Right lobe of liver (tissue), 6 donors: ENCODE measurements around the gene AP1G2. TPM values are rescaled to one million over a fixed set of nuclear protein-coding genes. Genes with fewer than 3 reads are reported as not detected.

Source experiments
- ATAC-seq, 4 donors: fragments of 200-7000 bp; cut with Tn5 transposase; one replicate each; pipeline ENCODE4 v1.9.1; 2020; ENCODE audit warnings: mild to moderate bottlenecking in 4 of 4, moderate library complexity in 4 of 4
- DNase-seq, 3 donors: peaks; one replicate each; pipeline ENCODE4 v3.0.0-alpha.2; 2020
- H3K27ac ChIP-seq, 3 donors: fragments of 200-600 bp; one replicate each; pipeline ENCODE4 v1.8.0; 2022
- H3K27me3 ChIP-seq, 2 donors: fragments of 200-600 bp; one replicate each; pipeline ENCODE4 v1.8.0; 2022
- H3K36me3 ChIP-seq, 4 donors: fragments of 200-600 bp; sonication (generic) in 1 of 4; one replicate each; pipeline versions ENCODE4 v1.5.1 to v1.8.0; 2017 to 2022; ENCODE audit warnings: control low read depth in 1 of 4
- H3K4me1 ChIP-seq, 4 donors: fragments of 200-600 bp; sonication (generic) in 1 of 4; one replicate each; pipeline versions ENCODE4 v1.5.1 to v1.8.0; 2017 to 2022; ENCODE audit warnings: control low read depth in 1 of 4
- H3K4me3 ChIP-seq, 3 donors: fragments of 200-600 bp; one replicate each; pipeline ENCODE4 v1.8.0; 2022
- H3K9me3 ChIP-seq, 4 donors: fragments of 200-600 bp; sonication (generic) in 1 of 4; one replicate each; pipeline versions ENCODE4 v1.5.1 to v1.8.0; 2017 to 2022; ENCODE audit warnings: control low read depth in 1 of 4
- POLR2A ChIP-seq: fragments of 450-650 bp; IDR thresholded peaks from one replicate; pipeline ENCODE4 v1.6.1; 2017; ENCODE audit warnings: antibody characterized with exemption, mild to moderate bottlenecking
- WGBS: methylation state at CpG from one replicate; pipeline ENCODE4 v1.1.6; 2018; ENCODE audit warnings: low coverage, low lambda C conversion rate; ENCODE audit not compliant: insufficient coverage; ENCODE audit errors: missing lambda C conversion rate; 5-methylcytosine and 5-hydroxymethylcytosine counted together
- intact Hi-C, 2 donors: fragments of 100-400 bp; cut with DNase I; formaldehyde crosslinking; loops; one replicate each; pipeline versions ENCODE4 v1.11.2 to v1.14.1; 2022
- total RNA-seq, 6 experiments: library from RNA; depleted of rRNA in 2 of 6; stranded (reverse); fragments of >200 nt in 2 of 6; fragmentation: NEBNext Ultra II Directional in 3 of 6; extraction: Animal tissue kit (Norgen Biotek cat#: 25700) in 3 of 6; gene quantifications; one replicate each; pipeline versions ENCODE4 v1.1.0 to v1.2.4, GENCODE V29; 2016 to 2023
- TF ChIP-seq, protein P1 (sequence below), 4 donors: fragments of 200-600 bp in 3 of 4; fragments of 450-650 bp in 1 of 4; IDR thresholded peaks; one replicate each; pipeline versions ENCODE4 v1.5.1 to v1.8.0; 2016 to 2022; ENCODE audit warnings: antibody characterized with exemption in 4 of 4, mild to moderate bottlenecking in 2 of 4
- donor health status: DM: no; HTN: yes; CAD: no.
- donor health status: DM: no; HTN: no; CAD: no.
- donor health status: DM: no; HTN: no; CAD: no.
- donor health status: DM: no; HTN: yes; CAD: no.
- donor health status: DM: no; HTN: yes; CAD: no.

Gene AP1G2
- total RNA-seq, 6 experiments from 2014 or later: 13.6 to 25.9 (median 23.0) TPM

DNA sequence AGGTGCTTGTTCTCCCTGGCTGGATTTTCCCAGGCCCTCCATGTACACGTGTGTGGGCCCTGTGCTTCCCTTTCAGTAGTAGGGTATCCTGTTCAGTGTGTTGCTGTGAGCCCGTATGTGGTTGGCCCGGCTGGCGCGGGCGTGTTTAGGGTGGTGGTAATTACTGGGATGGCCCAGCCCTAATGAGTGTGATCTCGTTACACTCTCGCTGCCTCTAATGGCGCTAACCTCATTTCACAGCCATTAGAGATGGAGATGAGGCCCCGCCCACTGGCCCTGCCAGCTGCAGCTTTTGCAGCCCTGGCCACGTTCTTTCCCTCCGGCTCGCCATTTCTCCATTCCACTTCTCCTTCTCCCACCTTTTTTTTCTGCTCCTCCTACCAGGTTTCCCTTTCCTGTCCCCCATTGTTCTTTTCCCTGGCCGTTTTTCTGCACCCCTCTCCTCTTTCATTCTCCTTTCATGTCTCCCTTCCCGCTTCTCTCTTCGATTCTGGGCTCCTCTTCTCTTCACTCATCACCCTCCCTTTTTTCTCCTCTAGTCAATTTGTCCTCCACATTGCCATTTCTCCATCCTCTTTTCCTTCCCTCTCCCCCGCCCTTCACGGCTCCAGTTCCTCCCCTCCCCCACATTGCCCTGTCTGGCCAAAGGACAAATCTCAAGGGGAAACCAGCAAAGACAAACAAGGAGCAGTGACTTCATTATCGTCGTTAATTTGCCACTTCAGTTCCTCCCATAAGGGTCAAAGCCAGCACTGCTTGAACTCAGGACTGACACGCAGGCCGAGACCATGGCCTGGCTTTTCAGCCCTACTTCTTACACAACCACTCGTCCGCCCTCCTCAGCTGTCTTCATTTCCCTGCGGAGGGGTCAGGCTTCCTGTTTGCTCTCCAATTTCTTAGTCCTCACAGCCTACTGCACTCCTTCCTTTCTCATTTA, 22.8 kb downstream of the AP1G2 start:
- no peak for DNase-seq
- no peaks in the 10 kb centered on the region for H3K36me3 ChIP-seq
- ATAC-seq: peak in 2 of 4 donors; percentile 21 to 42
- H3K9me3 ChIP-seq: no peaks in the 10 kb centered on the region
- no peaks in the 10 kb centered on the region for H3K4me1 ChIP-seq
- intact Hi-C loops: no loop called here
- no peaks in the 10 kb centered on the region for H3K27me3 ChIP-seq
- no peak overlapping the region for H3K4me3 ChIP-seq
- H3K27ac ChIP-seq: no peak overlapping the region
- no peak for TF ChIP-seq POLR2A
- TF ChIP-seq, protein P1, sequence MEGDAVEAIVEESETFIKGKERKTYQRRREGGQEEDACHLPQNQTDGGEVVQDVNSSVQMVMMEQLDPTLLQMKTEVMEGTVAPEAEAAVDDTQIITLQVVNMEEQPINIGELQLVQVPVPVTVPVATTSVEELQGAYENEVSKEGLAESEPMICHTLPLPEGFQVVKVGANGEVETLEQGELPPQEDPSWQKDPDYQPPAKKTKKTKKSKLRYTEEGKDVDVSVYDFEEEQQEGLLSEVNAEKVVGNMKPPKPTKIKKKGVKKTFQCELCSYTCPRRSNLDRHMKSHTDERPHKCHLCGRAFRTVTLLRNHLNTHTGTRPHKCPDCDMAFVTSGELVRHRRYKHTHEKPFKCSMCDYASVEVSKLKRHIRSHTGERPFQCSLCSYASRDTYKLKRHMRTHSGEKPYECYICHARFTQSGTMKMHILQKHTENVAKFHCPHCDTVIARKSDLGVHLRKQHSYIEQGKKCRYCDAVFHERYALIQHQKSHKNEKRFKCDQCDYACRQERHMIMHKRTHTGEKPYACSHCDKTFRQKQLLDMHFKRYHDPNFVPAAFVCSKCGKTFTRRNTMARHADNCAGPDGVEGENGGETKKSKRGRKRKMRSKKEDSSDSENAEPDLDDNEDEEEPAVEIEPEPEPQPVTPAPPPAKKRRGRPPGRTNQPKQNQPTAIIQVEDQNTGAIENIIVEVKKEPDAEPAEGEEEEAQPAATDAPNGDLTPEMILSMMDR (IDR thresholded peaks at IDR 0.05): no peak
- WGBS: 54% methylated on average over 16 of the region's 25 CpGs

DNA sequence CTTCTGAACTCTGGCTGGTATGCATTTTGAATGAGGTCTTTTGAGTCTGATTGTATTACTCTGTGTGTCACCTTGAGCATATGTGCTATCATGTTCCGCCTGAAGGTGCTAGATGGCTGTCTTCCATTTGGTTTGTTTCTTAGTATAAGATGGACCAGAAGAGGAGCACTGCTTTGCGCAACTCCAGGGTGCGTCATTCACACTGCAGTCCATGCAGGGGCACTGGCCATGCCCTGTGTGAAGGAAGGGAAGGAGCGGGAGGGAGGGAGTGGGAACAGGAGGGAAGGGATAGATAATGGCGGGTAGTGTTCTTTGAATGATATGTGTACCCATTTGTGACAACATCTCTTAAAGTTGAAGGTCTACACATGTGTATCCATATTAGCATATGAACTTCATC, 24.2 kb downstream of the AP1G2 start:
- no peak for TF ChIP-seq POLR2A
- TF ChIP-seq, protein P1 (IDR thresholded peaks at IDR 0.05): no peak
- Histone ChIP-seq H3K4me1 (no peaks in the 10 kb centered on the region), H3K4me3 (no peak overlapping the region), H3K9me3 (no peaks in the 10 kb centered on the region), H3K27ac (no peak overlapping the region), H3K27me3 (no peaks in the 10 kb centered on the region), H3K36me3 (no peaks in the 10 kb centered on the region)
- no peak for DNase-seq
- intact Hi-C loops: no loop called here
- 89% methylated on average over 4 of the region's 5 CpGs for WGBS
- no peak for ATAC-seq

DNA sequence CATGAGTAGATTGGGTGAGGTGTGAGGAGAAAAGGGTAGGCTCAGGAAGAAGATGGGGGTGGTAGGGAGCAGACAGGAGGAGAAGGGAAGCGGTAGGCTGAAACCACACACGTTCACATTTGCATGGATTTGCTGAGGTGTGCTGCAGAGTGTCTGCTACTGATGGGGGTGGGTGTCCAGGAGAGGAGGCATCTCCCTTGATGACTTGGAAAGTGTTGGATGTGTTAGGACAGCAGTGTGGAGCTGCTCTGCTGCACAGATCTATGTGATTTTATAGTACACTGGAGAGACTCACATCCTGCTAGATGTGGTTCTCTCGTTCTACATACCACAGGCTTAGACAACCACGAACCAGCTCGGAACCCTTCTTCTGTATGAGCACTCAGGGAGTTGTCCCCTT, 25.3 kb downstream of the AP1G2 start:
- intact Hi-C loops: no loop called here
- Histone ChIP-seq H3K4me3 (no peak overlapping the region), H3K27me3 (no peaks in the 10 kb centered on the region), H3K27ac (no peak overlapping the region), H3K36me3 (no peaks in the 10 kb centered on the region), H3K9me3 (no peaks in the 10 kb centered on the region), H3K4me1 (no peaks in the 10 kb centered on the region)
- TF ChIP-seq POLR2A: no peak
- TF ChIP-seq, protein P1 (IDR thresholded peaks at IDR 0.05): no peak
- ATAC-seq (no peak), DNase-seq (no peak)
- 78% methylated on average over 4 of the region's 5 CpGs for WGBS

DNA sequence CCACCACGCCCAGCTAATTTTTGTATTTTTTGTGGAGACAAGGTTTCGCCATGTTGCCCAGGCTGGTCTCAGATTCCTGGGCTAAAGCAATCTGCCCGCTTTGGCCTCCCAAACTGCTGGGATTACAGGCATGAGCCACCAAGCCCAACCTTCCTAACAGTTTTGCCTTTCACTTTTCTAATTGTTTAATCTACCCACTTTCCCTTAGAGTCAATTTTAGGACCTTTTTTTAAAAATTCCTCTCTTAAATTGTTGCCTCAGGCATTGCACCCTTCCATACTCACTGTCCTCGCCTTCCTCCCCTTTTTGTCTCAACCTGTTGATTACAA, 27.5 kb downstream of the AP1G2 start:
- no peak for ATAC-seq
- DNase-seq: no peak
- no peaks in the 10 kb centered on the region for H3K9me3 ChIP-seq
- H3K4me3 ChIP-seq: no peak overlapping the region
- H3K27ac ChIP-seq: no peak overlapping the region
- no peak for TF ChIP-seq POLR2A
- TF ChIP-seq, protein P1 (IDR thresholded peaks at IDR 0.05): no peak
- H3K27me3 ChIP-seq: no peaks in the 10 kb centered on the region
- H3K4me1 ChIP-seq: no peaks in the 10 kb centered on the region
- intact Hi-C loops: no loop called here
- H3K36me3 ChIP-seq: no peaks in the 10 kb centered on the region
- WGBS: 76% methylated on average over 4 of the region's 4 CpGs
